Hematopoietic multipotent progenitor cell treated with erythropoietin and hydrocortisone succinate and interleukin-3 and kit ligand, for 17 days (in vitro differentiated cells): Measurements from ENCODE around the gene VPS33A.
A peak's percentile ranks its signal among the peaks of the same experiment; 100 is the strongest.

Experiments
- DNase-seq: peaks from one replicate; pipeline ENCODE4 v3.0.0-alpha.2; 2015; ENCODE audit warnings: low spot score

The VPS33A gene

DNA sequence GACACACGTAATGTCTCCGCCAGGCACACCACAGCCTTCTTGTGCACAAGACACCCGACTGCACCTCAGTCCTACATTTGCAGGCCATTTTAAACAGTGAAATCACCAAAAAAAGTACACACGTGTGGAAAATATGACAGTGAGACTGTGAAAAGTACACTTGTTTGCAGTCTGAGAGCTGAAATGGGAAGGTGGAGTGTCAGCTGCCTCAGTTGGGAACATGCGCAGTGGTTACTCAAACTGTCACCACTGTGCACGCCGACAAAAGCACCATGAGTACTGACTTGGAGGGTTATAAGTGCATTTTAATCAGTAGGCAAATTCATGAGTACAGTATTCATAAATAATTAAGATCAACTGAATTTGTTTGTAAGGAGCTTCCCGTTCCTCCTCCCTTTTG is 15.8 kb downstream of the VPS33A start:
- no peak for DNase-seq

GRCh38 chr12:122250047-122250446 is 16.2 kb downstream of the VPS33A start:
- no peak for DNase-seq

DNA sequence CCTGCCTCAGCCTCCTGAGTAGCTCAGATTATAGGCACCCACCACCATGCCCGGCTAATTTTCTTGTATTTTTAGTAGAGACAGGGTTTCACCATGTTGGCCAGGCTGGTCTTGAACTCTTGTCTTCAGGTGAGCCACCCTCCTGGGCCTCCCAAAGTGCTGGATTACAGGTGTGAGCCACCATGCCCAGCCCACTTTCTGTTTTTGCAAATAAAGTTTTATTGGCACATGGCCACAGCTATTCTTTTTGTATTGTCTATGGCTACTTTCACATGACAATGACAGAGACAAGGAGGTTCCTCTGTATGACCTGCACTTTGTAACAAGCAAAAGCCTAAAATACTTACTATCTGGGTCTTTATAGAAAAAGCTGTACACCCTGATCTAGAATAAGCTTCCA is 20.7 kb downstream of the VPS33A start:
- no peak for DNase-seq

DNA sequence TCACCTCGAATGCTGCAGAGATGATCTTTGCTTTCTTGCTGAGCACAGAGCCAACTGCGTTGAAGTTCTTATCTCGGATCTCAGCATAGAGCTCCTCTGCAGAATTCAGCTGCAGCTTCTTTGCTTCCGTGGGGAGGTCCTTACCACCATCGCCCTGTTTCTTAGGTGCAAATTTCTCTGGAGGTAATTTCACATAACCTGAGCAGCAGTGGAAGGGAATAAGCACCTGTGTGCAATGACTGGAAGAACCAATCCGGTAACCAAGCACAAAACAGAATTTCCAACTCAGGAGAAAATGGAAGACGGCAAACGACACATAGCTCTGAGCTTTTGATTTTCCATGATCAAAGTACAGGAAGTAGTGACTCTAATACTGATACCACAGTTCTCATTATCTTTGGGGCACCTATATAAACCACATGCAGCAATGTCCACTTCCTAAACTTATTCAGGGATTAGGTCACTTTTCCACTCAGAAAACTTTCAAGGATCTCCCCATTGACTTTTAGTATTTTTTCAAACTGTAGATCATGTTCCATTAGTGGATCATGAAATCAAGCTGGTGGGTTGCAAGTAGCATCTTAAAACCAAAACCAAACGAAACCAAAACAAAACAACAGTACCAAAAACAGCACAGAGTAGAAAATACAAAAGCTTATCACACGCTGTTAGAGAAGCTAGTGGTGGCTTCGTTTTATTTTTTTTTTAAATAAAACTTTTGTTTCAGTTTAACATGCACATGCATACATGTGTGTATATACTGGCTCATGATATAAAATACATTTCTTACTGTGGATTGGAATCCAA is 21.5 kb downstream of the VPS33A start:
- no peak for DNase-seq

GRCh38 chr12:122243965-122244364 is 22.3 kb downstream of the VPS33A start:
- no peak for DNase-seq

DNA sequence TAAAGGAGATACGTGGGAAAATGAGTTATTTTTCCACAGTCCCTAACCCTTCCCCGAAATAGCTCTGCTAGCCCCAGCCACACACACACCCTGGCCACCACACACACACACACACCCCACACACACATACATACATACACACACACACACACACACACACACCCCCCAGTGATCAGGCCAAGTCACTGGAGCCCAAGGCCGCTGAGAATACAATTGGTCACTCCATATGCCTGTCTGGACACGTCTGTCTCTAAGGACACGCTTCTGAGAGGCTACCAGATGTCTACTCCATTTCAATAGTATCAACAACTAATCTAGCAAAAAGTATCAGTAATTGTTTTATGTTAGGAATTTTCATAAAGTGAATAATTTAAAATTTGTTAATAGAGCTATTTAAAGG is 27.4 kb downstream of the VPS33A start:
- no peak for DNase-seq

DNA sequence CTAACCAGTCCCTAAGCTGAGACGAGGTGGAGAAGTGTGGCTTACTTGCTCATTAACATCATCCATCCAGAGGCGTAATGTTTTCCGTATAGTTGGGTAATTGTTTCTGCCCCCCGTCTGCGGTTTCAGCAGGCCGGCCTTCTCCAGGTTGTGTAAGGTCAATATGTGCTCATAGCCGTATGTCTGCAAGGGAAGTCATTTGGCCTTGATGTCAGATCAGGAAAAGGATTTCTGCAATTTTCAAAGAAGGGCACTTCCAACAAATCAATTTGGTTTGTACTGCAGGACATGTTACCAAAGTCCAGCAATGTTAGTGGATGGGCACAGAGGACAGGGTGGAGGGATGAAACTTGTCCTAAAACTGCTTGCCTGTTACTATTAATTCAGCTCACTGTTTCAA is 30.6 kb downstream of the VPS33A start:
- DNase-seq = no peak

- DNase-seq = no peak
These were observed 33.6 kb downstream of the VPS33A start for GRCh38 chr12:122232691-122233090.

DNA sequence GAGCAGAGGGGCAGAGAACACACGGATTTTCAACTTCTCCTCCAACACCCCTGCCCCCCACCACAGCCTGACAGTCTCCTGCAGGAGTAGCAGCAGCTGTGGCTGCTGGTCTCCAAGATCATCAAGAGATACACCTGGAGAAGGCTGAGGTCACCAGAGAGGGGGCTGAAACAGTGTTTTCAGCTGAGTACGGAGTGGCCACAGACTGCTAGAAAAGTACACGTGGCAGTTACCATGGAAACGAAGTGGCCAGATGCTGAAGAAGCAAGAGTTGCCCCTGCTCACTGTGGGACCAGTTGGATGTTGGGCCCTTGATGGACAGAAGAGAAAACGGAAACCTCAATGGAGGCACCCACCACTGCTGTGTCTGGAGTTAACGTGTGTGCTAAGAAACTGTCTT is 35.5 kb downstream of the VPS33A start:
- DNase-seq = no peak

- no peak for DNase-seq
These were observed 38.2 kb downstream of the VPS33A start for GRCh38 chr12:122228092-122228491.

- DNase-seq = no peak
These were observed 39.0 kb downstream of the VPS33A start for GRCh38 chr12:122227341-122227740.

- DNase-seq = no peak
These were observed 39.7 kb downstream of the VPS33A start for GRCh38 chr12:122226366-122227125.

GRCh38 chr12:122225683-122226365 is 40.5 kb downstream of the VPS33A start, which contains the start of gene DIABLO:
DIABLO (minus strand) TSS chr12:122226052; CDS start chr12:122226014, 38 bp downstream.
- peak; percentile 100 for DNase-seq

- DNase-seq = no peak
These were observed 49.8 kb downstream of the VPS33A start for GRCh38 chr12:122216445-122216844.

DNA sequence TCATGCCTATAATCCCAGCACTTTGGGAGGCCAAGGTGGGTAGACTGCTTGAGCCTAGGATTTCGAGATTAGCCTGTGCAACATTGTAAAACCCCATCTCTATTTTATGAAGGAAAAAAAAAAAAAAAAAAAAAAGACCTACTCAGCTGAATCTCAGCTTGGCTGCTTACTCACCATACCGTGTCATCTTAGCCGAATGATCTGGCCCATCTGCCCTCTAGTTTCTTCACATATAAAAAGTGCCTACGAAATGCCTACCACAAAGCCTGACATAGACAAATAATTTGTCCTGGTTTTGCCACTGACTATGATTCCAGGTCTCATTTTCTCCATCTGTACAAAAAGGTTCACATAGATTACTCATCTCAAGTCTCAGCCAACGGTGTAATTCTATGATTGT is 50.5 kb downstream of the VPS33A start:
- no peak for DNase-seq

DNA sequence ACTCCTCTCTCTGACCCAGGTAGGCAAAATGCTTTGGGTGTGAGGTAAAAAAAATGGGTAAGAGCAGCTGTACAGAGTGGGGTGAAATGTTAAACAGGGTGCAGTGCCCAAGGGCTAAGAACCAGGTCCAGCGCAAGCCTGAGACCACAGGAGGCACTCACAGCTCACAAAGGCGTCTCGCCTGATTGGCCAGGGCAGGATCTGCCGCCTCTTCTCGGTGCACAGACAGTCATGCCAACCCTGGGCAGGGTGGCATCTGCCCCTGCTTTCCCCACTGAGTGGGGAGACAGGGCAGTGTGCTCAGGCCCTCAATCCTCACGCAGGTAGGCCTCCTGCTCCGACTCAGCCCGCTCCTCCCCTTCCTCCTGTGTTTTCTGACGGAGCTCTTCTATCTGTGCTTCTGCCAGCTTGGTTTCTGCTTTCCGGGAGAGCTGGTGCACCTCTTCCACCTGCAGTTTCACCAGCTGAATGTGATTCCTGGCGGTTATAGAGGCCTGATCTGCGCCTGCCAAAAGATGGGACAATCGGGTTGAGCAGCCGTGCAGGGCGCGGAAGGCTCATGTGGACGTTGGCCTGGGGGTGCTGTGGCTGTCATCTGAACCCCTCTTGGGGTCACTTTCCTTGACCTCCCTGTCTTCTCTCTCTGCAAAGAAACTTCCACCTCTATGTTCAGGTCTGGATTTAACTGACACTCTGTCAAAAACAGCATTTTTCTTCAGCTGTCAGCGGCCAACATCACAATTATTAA is 58.0 kb downstream of the VPS33A start:
- DNase-seq = no peak

DNA sequence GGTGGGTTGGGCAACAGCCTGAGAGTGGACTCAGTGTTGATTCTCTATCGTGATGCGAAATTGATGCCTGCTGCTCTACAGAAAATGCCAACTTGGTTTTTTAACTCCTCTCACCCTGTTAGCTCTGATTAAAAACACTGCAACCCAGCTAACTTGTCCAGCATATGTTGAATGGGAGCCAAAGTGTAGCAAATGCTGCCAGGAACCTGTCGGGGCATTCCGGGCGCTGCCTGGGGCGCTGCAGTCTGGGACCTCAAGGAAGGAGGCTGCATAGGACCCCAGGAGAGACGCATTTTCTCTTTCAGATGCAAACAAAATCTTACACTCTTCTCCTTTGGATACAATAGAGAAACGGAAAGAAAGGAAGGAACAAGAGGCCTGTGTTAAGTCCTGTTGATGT is 58.9 kb downstream of the VPS33A start:
- DNase-seq = no peak

- no peak for DNase-seq
These were observed 59.3 kb downstream of the VPS33A start for GRCh38 chr12:122206976-122207375.

GRCh38 chr12:122206111-122206881 is 60.0 kb downstream of the VPS33A start:
- DNase-seq = no peak

DNA sequence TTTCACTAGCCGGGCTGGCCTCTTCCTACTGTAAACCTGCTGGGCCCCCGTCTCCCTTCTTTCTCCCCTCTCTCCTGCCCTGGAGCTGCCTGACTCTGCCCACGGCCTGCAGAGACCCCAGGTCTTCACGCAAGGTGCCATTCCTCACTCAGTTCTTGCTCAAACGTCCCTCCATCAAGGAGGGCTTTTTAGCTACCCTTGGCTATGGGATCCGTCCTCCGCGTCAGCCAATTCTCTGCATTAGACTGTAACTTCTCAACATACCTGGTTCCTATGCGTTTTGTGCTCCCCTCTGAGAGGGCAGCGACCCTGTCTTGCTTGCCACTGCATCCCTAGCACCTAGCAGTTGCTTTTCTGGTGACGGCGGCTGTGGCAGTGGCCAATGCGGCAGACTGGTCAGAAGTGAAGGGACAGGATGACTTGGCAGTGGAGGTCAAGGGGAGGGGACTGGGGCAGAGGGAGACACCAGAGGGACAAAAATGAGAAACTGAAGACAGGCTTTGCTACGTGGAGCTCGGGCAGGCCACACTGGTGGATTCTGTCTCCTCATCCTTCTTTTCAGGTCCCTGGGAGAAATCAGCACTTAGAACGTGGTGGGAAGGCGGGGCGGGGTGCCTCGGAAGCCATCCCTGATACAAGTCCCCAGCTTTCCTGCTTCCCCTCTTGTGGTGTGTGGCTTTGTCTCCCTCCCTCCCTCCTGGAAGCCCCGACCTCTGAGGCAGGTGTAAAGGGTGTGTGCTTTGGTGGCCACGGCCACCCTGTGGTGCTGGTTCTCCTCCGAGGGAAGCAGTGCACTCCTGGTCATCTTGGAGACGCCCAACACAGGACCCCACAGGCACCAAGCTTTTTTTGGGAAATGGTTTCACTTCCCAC is 61.0 kb downstream of the VPS33A start:
- DNase-seq = no peak
